CD4-positive, alpha-beta T cell treated with Interleukin-15 for 4 hours (primary cell): ENCODE data around the gene UBXN7.
"Not testable (repeated sequence)": the region's sequence is repeated elsewhere in the genome, so short reads cannot be mapped to it uniquely, and the experiment has no call there.

ENCODE experiments used
- DNase-seq: peaks from one replicate; pipeline ENCODE4 v3.0.0-alpha.2; 2020; ENCODE audit warnings: low spot score

Gene UBXN7

GRCh38 chr3:196316799-196317686 is 115.2 kb downstream of the UBXN7 start:
- DNase-seq: not testable (repeated sequence)

- no peak for DNase-seq
Measured at GRCh38 chr3:196315821-196316220, 116.4 kb downstream of the UBXN7 start.

- no peak for DNase-seq
Measured at GRCh38 chr3:196314597-196314996, 117.6 kb downstream of the UBXN7 start.

- not testable (repeated sequence) for DNase-seq
Measured at GRCh38 chr3:196314086-196314485, 118.1 kb downstream of the UBXN7 start.

GRCh38 chr3:196302960-196303359 is 129.3 kb downstream of the UBXN7 start:
- not testable (repeated sequence) for DNase-seq

- DNase-seq: not testable (repeated sequence)
Measured at GRCh38 chr3:196302551-196302950, 129.7 kb downstream of the UBXN7 start.

- no peak for DNase-seq
Measured at GRCh38 chr3:196298521-196298920, 133.7 kb downstream of the UBXN7 start.
